ENCODE results near the gene PLPP4. TPM values are rescaled to one million over a fixed set of nuclear protein-coding genes. Genes with fewer than 3 reads are reported as not detected.

The PLPP4 gene
- total and polyA plus RNA-seq, 9 donors: 0.15 to 0.72 (median 0.31) TPM; not detected in 3

DNA sequence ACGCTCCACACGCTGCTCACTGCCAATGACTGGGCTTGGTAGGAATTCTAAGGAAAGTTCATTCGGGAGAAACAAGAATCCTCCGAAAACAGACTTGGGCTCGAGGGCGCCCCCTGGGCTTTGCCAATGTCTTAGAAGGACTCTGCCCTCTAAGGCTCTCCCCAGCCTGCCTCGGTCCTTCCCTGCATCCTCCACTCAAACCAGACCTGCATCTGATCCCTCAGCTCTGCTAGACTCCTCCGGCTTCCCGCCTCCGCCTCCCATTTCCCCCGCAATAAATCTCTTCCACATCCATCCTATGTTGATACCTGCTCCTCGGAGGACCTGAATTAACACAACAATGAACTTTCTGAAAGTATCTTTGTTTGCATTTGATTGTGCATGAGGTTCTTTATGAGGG is 177.6 kb downstream of the PLPP4 start:
- Histone ChIP-seq H3K9me3 (no peaks in the 10 kb centered on the region), H3K4me3 (no peak overlapping the region), H3K27ac (no peak overlapping the region), H3K36me3 (no peaks in the 10 kb centered on the region), H3K4me1 (ENCODE audit: insufficient read depth) (no peaks in the 10 kb centered on the region), H3K27me3 (no peaks in the 10 kb centered on the region)
- no peak for DNase-seq
- intact Hi-C loops (cut with DNase I): no loop called here
- TF ChIP-seq EP300 (IDR thresholded peaks at IDR 0.05): no peak
- no peak for TF ChIP-seq POLR2A (IDR thresholded peaks at IDR 0.05)
- TF ChIP-seq, protein P1, sequence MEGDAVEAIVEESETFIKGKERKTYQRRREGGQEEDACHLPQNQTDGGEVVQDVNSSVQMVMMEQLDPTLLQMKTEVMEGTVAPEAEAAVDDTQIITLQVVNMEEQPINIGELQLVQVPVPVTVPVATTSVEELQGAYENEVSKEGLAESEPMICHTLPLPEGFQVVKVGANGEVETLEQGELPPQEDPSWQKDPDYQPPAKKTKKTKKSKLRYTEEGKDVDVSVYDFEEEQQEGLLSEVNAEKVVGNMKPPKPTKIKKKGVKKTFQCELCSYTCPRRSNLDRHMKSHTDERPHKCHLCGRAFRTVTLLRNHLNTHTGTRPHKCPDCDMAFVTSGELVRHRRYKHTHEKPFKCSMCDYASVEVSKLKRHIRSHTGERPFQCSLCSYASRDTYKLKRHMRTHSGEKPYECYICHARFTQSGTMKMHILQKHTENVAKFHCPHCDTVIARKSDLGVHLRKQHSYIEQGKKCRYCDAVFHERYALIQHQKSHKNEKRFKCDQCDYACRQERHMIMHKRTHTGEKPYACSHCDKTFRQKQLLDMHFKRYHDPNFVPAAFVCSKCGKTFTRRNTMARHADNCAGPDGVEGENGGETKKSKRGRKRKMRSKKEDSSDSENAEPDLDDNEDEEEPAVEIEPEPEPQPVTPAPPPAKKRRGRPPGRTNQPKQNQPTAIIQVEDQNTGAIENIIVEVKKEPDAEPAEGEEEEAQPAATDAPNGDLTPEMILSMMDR (IDR thresholded peaks at IDR 0.05): no peak
- 63 to 69% (median 68%) methylated on average over 12 of the region's 12 CpGs for WGBS, 3 donors

Measured in ovary (tissue), 9 donors.